ENCODE results near the gene SLC17A9.

Gene SLC17A9

GRCh38 chr20:62938105-62938888, 14.2 kb upstream of the SLC17A9 start, which contains the start of gene GID8:
Gene GID8, plus strand, starts transcription at chr20:62938147. Its CDS starts 3,356 bp downstream, at chr20:62941503.
- no peak for DNase-seq (ENCODE audit: low read depth in 2 of 2)

- no peak for DNase-seq (ENCODE audit: low read depth in 2 of 2)
Measured at GRCh38 chr20:62940875-62941274, 11.6 kb upstream of the SLC17A9 start.

- no peak for DNase-seq (ENCODE audit: low read depth in 2 of 2)
Measured at GRCh38 chr20:62941792-62942191, 10.7 kb upstream of the SLC17A9 start.

GRCh38 chr20:62942456-62942855, 10.1 kb upstream of the SLC17A9 start:
- no peak for DNase-seq (ENCODE audit: low read depth in 2 of 2)

GRCh38 chr20:62943396-62943795, 9.1 kb upstream of the SLC17A9 start:
- DNase-seq (ENCODE audit: low read depth in 2 of 2) = no peak

GRCh38 chr20:62944184-62944583, 8.3 kb upstream of the SLC17A9 start:
- no peak for DNase-seq (ENCODE audit: low read depth in 2 of 2)

GRCh38 chr20:62944746-62945145, 7.8 kb upstream of the SLC17A9 start:
- DNase-seq (ENCODE audit: low read depth in 2 of 2) = no peak

- no peak for DNase-seq (ENCODE audit: low read depth in 2 of 2)
Measured at GRCh38 chr20:62945771-62946339, 6.7 kb upstream of the SLC17A9 start.

GRCh38 chr20:62946918-62947317, 5.6 kb upstream of the SLC17A9 start:
- no peak for DNase-seq (ENCODE audit: low read depth in 2 of 2)

- no peak for DNase-seq (ENCODE audit: low read depth in 2 of 2)
Measured at GRCh38 chr20:62947532-62948300, 4.8 kb upstream of the SLC17A9 start.

- no peak for DNase-seq (ENCODE audit: low read depth in 2 of 2)
Measured at GRCh38 chr20:62949153-62949821, 3.2 kb upstream of the SLC17A9 start.

- DNase-seq (ENCODE audit: low read depth in 2 of 2) = no peak
Measured at GRCh38 chr20:62949962-62950361, 2.5 kb upstream of the SLC17A9 start.

- DNase-seq (ENCODE audit: low read depth in 2 of 2) = no peak
Measured at GRCh38 chr20:62950741-62951140, 1.8 kb upstream of the SLC17A9 start.

GRCh38 chr20:62951143-62951895, 1.2 kb upstream of the SLC17A9 start:
- no peak for DNase-seq (ENCODE audit: low read depth in 2 of 2)

GRCh38 chr20:62951896-62952372, 575 bp upstream of the SLC17A9 start:
- no peak for DNase-seq (ENCODE audit: low read depth in 2 of 2)

GRCh38 chr20:62952968-62953838, 694 bp downstream of the SLC17A9 start:
- no peak for DNase-seq (ENCODE audit: low read depth in 2 of 2)

- peak; percentile 45 to 59 for DNase-seq (ENCODE audit: low read depth in 2 of 2)
Measured at GRCh38 chr20:62953839-62954703, 1.6 kb downstream of the SLC17A9 start.

GRCh38 chr20:62955519-62956386, 3.2 kb downstream of the SLC17A9 start:
- DNase-seq (ENCODE audit: low read depth in 2 of 2) = no peak
